ENCODE measurements around the gene RYR3.

RYR3 gene

DNA sequence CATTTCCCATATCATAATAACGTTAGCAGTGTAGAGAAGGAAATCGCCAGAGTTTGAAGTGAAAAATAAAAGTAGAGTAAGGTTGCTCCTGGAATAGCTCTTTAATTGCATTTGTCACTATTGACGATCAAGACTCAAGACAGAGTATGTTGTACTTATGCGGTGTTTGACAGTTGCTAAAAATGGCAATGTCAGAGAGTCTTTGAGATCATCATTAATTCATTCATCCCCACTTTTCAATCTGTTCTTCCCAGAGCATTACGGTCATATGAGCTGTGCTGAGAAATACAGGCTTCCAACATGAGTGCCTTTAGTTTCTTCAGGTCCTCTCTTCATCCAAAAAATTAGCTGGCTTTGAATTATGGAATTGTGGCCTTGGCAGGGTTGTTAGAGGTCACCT, 483.7 kb downstream of the RYR3 start:
- H3K4me2 ChIP-seq (ENCODE audit: low read depth, low read length, poor library complexity, severe bottlenecking) = no peak overlapping the region
- no peaks in the 10 kb centered on the region for H3K9me2 ChIP-seq (replicated peaks; ENCODE audit: low read depth, low read length)
- TF ChIP-seq, protein P1, sequence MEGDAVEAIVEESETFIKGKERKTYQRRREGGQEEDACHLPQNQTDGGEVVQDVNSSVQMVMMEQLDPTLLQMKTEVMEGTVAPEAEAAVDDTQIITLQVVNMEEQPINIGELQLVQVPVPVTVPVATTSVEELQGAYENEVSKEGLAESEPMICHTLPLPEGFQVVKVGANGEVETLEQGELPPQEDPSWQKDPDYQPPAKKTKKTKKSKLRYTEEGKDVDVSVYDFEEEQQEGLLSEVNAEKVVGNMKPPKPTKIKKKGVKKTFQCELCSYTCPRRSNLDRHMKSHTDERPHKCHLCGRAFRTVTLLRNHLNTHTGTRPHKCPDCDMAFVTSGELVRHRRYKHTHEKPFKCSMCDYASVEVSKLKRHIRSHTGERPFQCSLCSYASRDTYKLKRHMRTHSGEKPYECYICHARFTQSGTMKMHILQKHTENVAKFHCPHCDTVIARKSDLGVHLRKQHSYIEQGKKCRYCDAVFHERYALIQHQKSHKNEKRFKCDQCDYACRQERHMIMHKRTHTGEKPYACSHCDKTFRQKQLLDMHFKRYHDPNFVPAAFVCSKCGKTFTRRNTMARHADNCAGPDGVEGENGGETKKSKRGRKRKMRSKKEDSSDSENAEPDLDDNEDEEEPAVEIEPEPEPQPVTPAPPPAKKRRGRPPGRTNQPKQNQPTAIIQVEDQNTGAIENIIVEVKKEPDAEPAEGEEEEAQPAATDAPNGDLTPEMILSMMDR (conservative IDR thresholded peaks at IDR 0.05; ENCODE audit: low read length) = no peak
- no peak for TF ChIP-seq EZH2phosphoT487 (IDR thresholded peaks at IDR 0.05; ENCODE audit: borderline replicate concordance)
- H4K20me1 ChIP-seq (ENCODE audit: insufficient read depth, low read length, poor library complexity, severe bottlenecking) = no peaks in the 10 kb centered on the region
- no peaks in the 10 kb centered on the region for H3K27me3 ChIP-seq (ENCODE audit: insufficient read depth, low read length, poor library complexity, severe bottlenecking)
- H3K9ac ChIP-seq (ENCODE audit: low read depth, low read length, poor library complexity, severe bottlenecking) = no peak overlapping the region
- no peaks in the 10 kb centered on the region for H3K79me2 ChIP-seq (ENCODE audit: insufficient read depth, low read length)
- H3K4me1 ChIP-seq (ENCODE audit: insufficient read depth, low read length, poor library complexity, severe bottlenecking) = no peaks in the 10 kb centered on the region
- no peaks in the 10 kb centered on the region for H3K36me3 ChIP-seq (ENCODE audit: insufficient read depth, low read length)
- no peaks in the 10 kb centered on the region for H3F3A ChIP-seq (ENCODE audit: low read depth)
- no peaks in the 10 kb centered on the region for H3K9me3 ChIP-seq (ENCODE audit: insufficient read depth, low read depth, low read length)
- H3K4me3 ChIP-seq (ENCODE audit: low read length, poor library complexity, severe bottlenecking) = no peak overlapping the region
- H2AFZ ChIP-seq (ENCODE audit: low read length) = no peak overlapping the region

DNA sequence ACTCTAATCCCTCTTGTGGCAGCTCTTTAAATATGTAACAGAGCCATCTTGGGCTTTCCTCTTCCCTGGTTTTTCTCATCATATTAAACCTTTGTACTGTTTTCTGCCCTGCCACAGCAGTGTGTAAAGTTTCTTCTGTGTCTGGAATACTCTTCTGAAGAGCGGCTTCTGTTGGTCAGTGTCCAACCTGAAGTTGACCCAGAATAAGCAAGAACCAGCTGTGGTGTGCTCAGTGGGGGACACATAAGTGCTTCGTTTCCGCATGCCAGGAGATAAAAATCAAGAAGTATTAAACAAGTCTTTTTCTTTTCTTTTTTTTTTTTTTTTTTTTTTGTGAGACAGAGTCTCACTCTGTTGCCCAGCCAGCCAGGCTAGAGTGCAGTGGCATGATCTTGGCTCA, 484.3 kb downstream of the RYR3 start:
- Histone ChIP-seq H3K27me3 (ENCODE audit: insufficient read depth, low read length, poor library complexity, severe bottlenecking) (no peaks in the 10 kb centered on the region), H3K9ac (ENCODE audit: low read depth, low read length, poor library complexity, severe bottlenecking) (no peak overlapping the region), H3K36me3 (ENCODE audit: insufficient read depth, low read length) (no peaks in the 10 kb centered on the region), H3K4me2 (ENCODE audit: low read depth, low read length, poor library complexity, severe bottlenecking) (no peak overlapping the region), H4K20me1 (ENCODE audit: insufficient read depth, low read length, poor library complexity, severe bottlenecking) (no peaks in the 10 kb centered on the region), H3K79me2 (ENCODE audit: insufficient read depth, low read length) (no peaks in the 10 kb centered on the region), H3K4me3 (ENCODE audit: low read length, poor library complexity, severe bottlenecking) (no peak overlapping the region), H3F3A (ENCODE audit: low read depth) (no peaks in the 10 kb centered on the region), H3K9me3 (ENCODE audit: insufficient read depth, low read depth, low read length) (no peaks in the 10 kb centered on the region), H3K4me1 (ENCODE audit: insufficient read depth, low read length, poor library complexity, severe bottlenecking) (no peaks in the 10 kb centered on the region), H2AFZ (ENCODE audit: low read length) (no peak overlapping the region), H3K9me2 (replicated peaks; ENCODE audit: low read depth, low read length) (no peaks in the 10 kb centered on the region)
- no peak for TF ChIP-seq EZH2phosphoT487 (IDR thresholded peaks at IDR 0.05; ENCODE audit: borderline replicate concordance)
- TF ChIP-seq, protein P1 (conservative IDR thresholded peaks at IDR 0.05; ENCODE audit: low read length) = no peak

DNA sequence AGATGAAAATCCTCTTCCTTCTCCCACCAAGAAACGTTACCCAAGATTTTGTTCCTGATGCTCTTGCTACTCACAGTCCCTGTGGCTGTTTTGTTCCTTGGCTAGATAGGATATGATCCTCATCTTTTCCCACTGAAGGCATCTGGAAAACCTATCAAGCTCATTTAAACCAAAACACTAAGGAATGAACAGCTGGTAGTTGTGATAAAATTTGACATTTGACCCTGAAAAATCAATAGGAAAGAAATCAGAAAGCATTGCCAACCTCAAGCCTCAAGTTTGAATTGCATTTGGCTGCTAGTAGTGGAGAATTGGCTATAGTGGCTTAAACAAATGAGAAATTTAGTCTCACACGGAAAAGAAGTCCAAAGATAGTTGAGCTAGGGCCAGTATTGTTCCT, 486.9 kb downstream of the RYR3 start:
- no peaks in the 10 kb centered on the region for H3F3A ChIP-seq (ENCODE audit: low read depth)
- no peaks in the 10 kb centered on the region for H3K79me2 ChIP-seq (ENCODE audit: insufficient read depth, low read length)
- no peaks in the 10 kb centered on the region for H3K9me3 ChIP-seq (ENCODE audit: insufficient read depth, low read depth, low read length)
- H3K27me3 ChIP-seq (ENCODE audit: insufficient read depth, low read length, poor library complexity, severe bottlenecking) = no peaks in the 10 kb centered on the region
- no peaks in the 10 kb centered on the region for H3K9me2 ChIP-seq (replicated peaks; ENCODE audit: low read depth, low read length)
- no peak overlapping the region for H2AFZ ChIP-seq (ENCODE audit: low read length)
- H3K36me3 ChIP-seq (ENCODE audit: insufficient read depth, low read length) = no peaks in the 10 kb centered on the region
- TF ChIP-seq, protein P1 (conservative IDR thresholded peaks at IDR 0.05; ENCODE audit: low read length) = no peak
- TF ChIP-seq EZH2phosphoT487 (IDR thresholded peaks at IDR 0.05; ENCODE audit: borderline replicate concordance) = no peak
- no peak overlapping the region for H3K4me3 ChIP-seq (ENCODE audit: low read length, poor library complexity, severe bottlenecking)
- H3K4me2 ChIP-seq (ENCODE audit: low read depth, low read length, poor library complexity, severe bottlenecking) = no peak overlapping the region
- H4K20me1 ChIP-seq (ENCODE audit: insufficient read depth, low read length, poor library complexity, severe bottlenecking) = no peaks in the 10 kb centered on the region
- H3K9ac ChIP-seq (ENCODE audit: low read depth, low read length, poor library complexity, severe bottlenecking) = no peak overlapping the region
- peaks cover 6% of the 10 kb centered on the region for H3K4me1 ChIP-seq (ENCODE audit: insufficient read depth, low read length, poor library complexity, severe bottlenecking)
